Heart right ventricle (tissue), 16 donors: Measurements from ENCODE around the gene TMPRSS11A. TPM values are rescaled to one million over a fixed set of nuclear protein-coding genes. Genes with fewer than 3 reads are reported as not detected.

Experiments
- ATAC-seq, 8 donors: fragments of 200-7000 bp; cut with Tn5 transposase; one replicate each; pipeline ENCODE4 v1.9.1; 2020; ENCODE audit warnings: mild to moderate bottlenecking in 8 of 8, moderate library complexity in 8 of 8, moderate number of reproducible peaks in 1 of 8
- DNase-seq, 2 donors: peaks; one replicate each; pipeline ENCODE4 v3.0.0-alpha.2; 2020
- H3K27ac ChIP-seq, 10 donors: fragments of 200-600 bp; sonication (generic) in 2 of 10; one replicate each; pipeline versions ENCODE4 v1.5.0 to v1.8.0; 2020 to 2022; ENCODE audit warnings: mild to moderate bottlenecking in 3 of 10
- H3K27me3 ChIP-seq, 7 donors: fragments of 200-600 bp; one replicate each; pipeline ENCODE4 v1.8.0; 2021 to 2022; ENCODE audit warnings: mild to moderate bottlenecking in 2 of 7
- H3K36me3 ChIP-seq, 9 donors: fragments of 200-600 bp; sonication (generic) in 1 of 9; one replicate each; pipeline versions ENCODE4 v1.5.0 to v1.8.0; 2020 to 2022; ENCODE audit warnings: mild to moderate bottlenecking in 2 of 9
- H3K4me1 ChIP-seq, 9 donors: fragments of 200-600 bp; sonication (generic) in 1 of 9; one replicate each; pipeline versions ENCODE4 v1.5.0 to v1.8.0; 2020 to 2022; ENCODE audit warnings: mild to moderate bottlenecking in 4 of 9
- H3K4me3 ChIP-seq, 10 donors: fragments of 200-600 bp; sonication (generic) in 2 of 10; one replicate each; pipeline versions ENCODE4 v1.5.0 to v1.8.0; 2020 to 2022; ENCODE audit warnings: mild to moderate bottlenecking in 7 of 10, moderate library complexity in 2 of 10
- H3K9me3 ChIP-seq, 11 donors: fragments of 200-600 bp in 10 of 11; sonication (generic) in 2 of 11; one replicate each; pipeline versions ENCODE4 v1.5.0 to v1.8.0; 2013 to 2022; ENCODE audit warnings: mild to moderate bottlenecking in 2 of 11, control low read depth in 1 of 11, moderate library complexity in 1 of 11
- WGBS, 2 donors: extraction: QIAGEN DNeasy Blood & Tissue Kit; methylation state at CpG; one replicate each; pipeline ENCODE4 v1.1.7; 2013; ENCODE audit warnings: inconsistent platforms in 1 of 2; 5-methylcytosine and 5-hydroxymethylcytosine counted together
- intact Hi-C, 10 donors: fragments of 100-400 bp; cut with DNase I; formaldehyde crosslinking; loops; one replicate each; pipeline versions ENCODE4 v1.11.1 to v1.14.2; 2022
- polyA plus RNA-seq, 2 donors: library from polyadenylated mRNA; stranded (reverse); fragments of 200-250 nt; gene quantifications; one replicate each; pipeline ENCODE4 v1.2.3, GENCODE V29; 2013
- total RNA-seq, 10 donors: library from RNA; stranded (reverse); fragmentation: NEBNext Ultra II Directional in 3 of 10; extraction: Animal tissue kit (Norgen Biotek cat#: 25700) in 3 of 10; gene quantifications; one replicate each; pipeline versions ENCODE4 v1.2.1 to v1.2.4, GENCODE V29; 2021 to 2023
- TF ChIP-seq, protein P1 (sequence below), 9 donors: fragments of 200-600 bp; sonication (generic) in 2 of 9; IDR thresholded peaks; one replicate each; pipeline versions ENCODE4 v1.5.0 to v1.8.0; 2021 to 2022; ENCODE audit warnings: antibody characterized with exemption in 9 of 9, mild to moderate bottlenecking in 5 of 9, moderate library complexity in 1 of 9
- donor health status: Arrhythmogenic right ventricular cardiomyopathy.
- donor health status: ischemic (EF 13 %, LVEDD 7.1; RV severe dilation, severe dysfunction).
- donor health status: healthy with polysubstance abuse.
- donor health status: DM: no; HTN: yes; CAD: no.
- donor health status: DM: no; HTN: no; CAD: no.
- donor health status: ischemic (EF 25% LVEDD 6.9; RV normal size, moderate dysfunction).
- donor health status: ischemic (EF 25% LVEDD 5.7; RV mildly dilated, moderate dysfunction).
- donor health status: healthy.
- donor health status: DM: yes; HTN: yes; CAD: no.
- donor health status: Ischemic cardiomyopathy.
- donor health status: ischemic (EF 35%, LVEDD 5.7; RV mildly dilated, moderate dysfunction).
- donor health status: nonischemic (EF 11% LVEDD 7.7; RV severe dilation, severe dysfunction).
- donor health status: DM: yes; HTN: yes; CAD: no.
- donor health status: PGD.
- donor health status: ischemic (EF 29% LVEDD 5.4; RV normal size, mild dysfunction).
- donor health status: nonischemic (EF 23%, LVEDD 6.1; RV moderate dilation, normal function).

TMPRSS11A gene
- total and polyA plus RNA-seq, 12 donors: 0.01 TPM; not detected in 11

DNA sequence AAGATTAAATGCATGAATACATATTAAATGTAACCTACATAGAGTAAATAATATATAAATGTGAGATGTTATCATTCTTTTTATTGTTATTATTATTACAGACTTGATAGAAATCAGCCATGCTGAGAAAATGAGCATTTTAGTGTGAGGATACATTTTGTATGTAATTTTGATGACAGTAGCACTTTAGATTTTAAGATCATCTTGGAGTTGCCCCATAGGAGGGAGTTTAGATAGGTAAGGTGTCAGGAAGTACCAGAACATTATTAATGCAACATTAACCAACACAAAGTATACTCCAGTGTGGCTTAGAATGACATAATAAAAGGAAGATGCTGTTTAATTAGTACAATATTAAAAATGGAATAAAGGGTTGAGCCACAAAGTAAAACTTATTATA is 8.4 kb downstream of the TMPRSS11A start:
- intact Hi-C loops: no loop called here
- DNase-seq: no peak

DNA sequence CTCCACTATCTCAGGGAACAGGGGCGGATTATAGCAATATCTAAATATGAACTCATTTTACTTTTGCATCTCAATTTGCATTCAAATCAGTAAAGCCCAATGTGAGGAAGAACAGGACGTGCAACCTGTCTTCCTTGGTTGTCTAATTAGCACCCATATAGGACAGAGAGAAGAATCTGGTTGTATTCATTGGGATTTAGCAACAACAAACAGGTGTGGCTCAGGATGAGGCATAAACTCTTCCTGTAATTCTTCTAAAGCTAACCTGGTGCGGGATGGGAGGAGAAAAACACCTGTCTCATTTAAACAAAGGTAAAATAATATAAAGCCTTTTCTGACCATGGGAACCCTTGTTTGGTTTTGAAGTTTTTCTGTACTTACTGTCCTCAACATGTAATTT is 22.2 kb downstream of the TMPRSS11A start:
- Histone ChIP-seq H3K4me1 (no peaks in the 10 kb centered on the region), H3K4me3 (no peak overlapping the region), H3K9me3 (peaks cover 0 to 21% (median 5%) of the 10 kb centered on the region in 11 donors), H3K36me3 (no peaks in the 10 kb centered on the region), H3K27me3 (no peaks in the 10 kb centered on the region), H3K27ac (no peak overlapping the region)
- TF ChIP-seq, protein P1, sequence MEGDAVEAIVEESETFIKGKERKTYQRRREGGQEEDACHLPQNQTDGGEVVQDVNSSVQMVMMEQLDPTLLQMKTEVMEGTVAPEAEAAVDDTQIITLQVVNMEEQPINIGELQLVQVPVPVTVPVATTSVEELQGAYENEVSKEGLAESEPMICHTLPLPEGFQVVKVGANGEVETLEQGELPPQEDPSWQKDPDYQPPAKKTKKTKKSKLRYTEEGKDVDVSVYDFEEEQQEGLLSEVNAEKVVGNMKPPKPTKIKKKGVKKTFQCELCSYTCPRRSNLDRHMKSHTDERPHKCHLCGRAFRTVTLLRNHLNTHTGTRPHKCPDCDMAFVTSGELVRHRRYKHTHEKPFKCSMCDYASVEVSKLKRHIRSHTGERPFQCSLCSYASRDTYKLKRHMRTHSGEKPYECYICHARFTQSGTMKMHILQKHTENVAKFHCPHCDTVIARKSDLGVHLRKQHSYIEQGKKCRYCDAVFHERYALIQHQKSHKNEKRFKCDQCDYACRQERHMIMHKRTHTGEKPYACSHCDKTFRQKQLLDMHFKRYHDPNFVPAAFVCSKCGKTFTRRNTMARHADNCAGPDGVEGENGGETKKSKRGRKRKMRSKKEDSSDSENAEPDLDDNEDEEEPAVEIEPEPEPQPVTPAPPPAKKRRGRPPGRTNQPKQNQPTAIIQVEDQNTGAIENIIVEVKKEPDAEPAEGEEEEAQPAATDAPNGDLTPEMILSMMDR (IDR thresholded peaks at IDR 0.05): no peak
- ATAC-seq: no peak
- intact Hi-C loops: no loop called here
- no peak for DNase-seq
- WGBS, 2 donors: 63 to 64% methylated on average over 3 of the region's 3 CpGs

More for the DNA sequence above, 8.4 kb downstream of the TMPRSS11A start:
- Histone ChIP-seq H3K27ac (no peak overlapping the region), H3K4me3 (no peak overlapping the region), H3K4me1 (no peaks in the 10 kb centered on the region), H3K9me3 (peaks cover 0 to 9% (median 0%) of the 10 kb centered on the region in 11 donors), H3K36me3 (no peaks in the 10 kb centered on the region), H3K27me3 (no peaks in the 10 kb centered on the region)
- ATAC-seq: no peak
- TF ChIP-seq, protein P1 (IDR thresholded peaks at IDR 0.05): no peak

DNA sequence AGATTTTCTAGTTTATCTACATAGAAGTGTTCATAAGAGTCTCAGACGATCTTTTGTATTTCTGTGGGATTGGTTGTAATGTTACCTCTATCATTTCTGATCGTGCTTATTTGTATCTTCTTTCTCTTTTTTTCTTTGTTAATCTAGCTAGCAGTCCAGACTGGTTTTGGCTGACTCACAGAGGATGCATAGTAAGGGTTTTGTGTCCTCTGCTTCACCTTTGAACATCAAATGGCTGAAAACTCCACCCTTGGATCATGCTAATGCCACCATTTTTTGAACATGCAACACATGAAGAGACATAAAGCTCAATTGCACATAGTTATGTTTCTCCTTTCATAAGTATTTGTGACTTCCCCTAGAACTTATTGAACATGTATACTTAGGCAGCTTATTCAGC is 22.8 kb downstream of the TMPRSS11A start:
- no peaks in the 10 kb centered on the region for H3K27me3 ChIP-seq
- WGBS, 2 donors: 75 to 83% methylated on average over 2 of the region's 2 CpGs
- intact Hi-C loops: no loop called here
- no peak for DNase-seq
- no peaks in the 10 kb centered on the region for H3K36me3 ChIP-seq
- H3K27ac ChIP-seq: no peak overlapping the region
- peaks cover 0 to 21% (median 5%) of the 10 kb centered on the region in 11 donors for H3K9me3 ChIP-seq
- no peaks in the 10 kb centered on the region for H3K4me1 ChIP-seq
- TF ChIP-seq, protein P1 (IDR thresholded peaks at IDR 0.05): no peak
- H3K4me3 ChIP-seq: no peak overlapping the region
- ATAC-seq: no peak

DNA sequence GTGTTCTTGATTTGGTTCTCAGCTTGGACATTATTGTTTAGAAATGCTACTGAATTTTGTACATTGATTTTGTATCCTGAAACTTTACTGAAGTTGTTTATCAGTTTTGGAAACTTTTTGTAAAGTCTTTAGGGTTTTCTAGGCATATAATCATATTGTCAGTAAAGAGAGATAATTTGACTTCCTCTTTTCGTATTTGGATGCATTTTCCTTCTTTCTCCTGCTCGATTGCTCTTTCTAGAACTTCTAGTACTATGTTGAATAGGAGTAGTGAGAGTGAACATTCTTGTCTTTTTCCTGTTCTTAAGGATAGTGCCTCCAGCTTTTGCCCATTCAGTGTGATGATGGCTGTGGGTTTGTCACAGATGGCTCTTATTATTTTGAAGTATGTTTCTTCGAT is 24.1 kb downstream of the TMPRSS11A start:
- no peak for DNase-seq
- H3K27ac ChIP-seq: no peak overlapping the region
- TF ChIP-seq, protein P1 (IDR thresholded peaks at IDR 0.05): no peak
- H3K4me1 ChIP-seq: no peaks in the 10 kb centered on the region
- no peaks in the 10 kb centered on the region for H3K27me3 ChIP-seq
- intact Hi-C loops: no loop called here
- peaks cover 0 to 21% (median 5%) of the 10 kb centered on the region in 11 donors for H3K9me3 ChIP-seq
- WGBS, 2 donors: 69 to 72% methylated on average over 3 of the region's 3 CpGs
- no peaks in the 10 kb centered on the region for H3K36me3 ChIP-seq
- H3K4me3 ChIP-seq: no peak overlapping the region
- no peak for ATAC-seq
